Mammary epithelial cell (primary cell): ENCODE data around the gene BBOX1.

Source experiments
- CTCF ChIP-seq, 2 donors: IDR thresholded peaks in 1 of 2; conservative IDR thresholded peaks in 1 of 2; 2 replicates each; pipeline ENCODE4 v1.5.1; 2011 to 2012; ENCODE audit warnings: inconsistent platforms in 2 of 2, low read length in 2 of 2, mild to moderate bottlenecking in 2 of 2, control low read depth in 1 of 2, low read depth in 1 of 2; ENCODE audit not compliant: insufficient read depth in 1 of 2; ENCODE audit errors: extremely low read depth in 1 of 2
- EZH2 ChIP-seq: IDR thresholded peaks from 2 replicates; pipeline ENCODE4 v1.6.1; 2012; ENCODE audit warnings: low read length, inconsistent platforms, borderline replicate concordance

- no peak for TF ChIP-seq CTCF (conservative IDR thresholded peaks at IDR 0.05 in 1 of 2, IDR thresholded peaks at IDR 0.05 in 1 of 2; ENCODE audit: extremely low read depth in 1 of 2, insufficient read depth in 1 of 2, low read depth in 1 of 2, low read length in 2 of 2)
- TF ChIP-seq EZH2 = no peak
Observed at GRCh38 chr11:27025312-27025955, 15.2 kb upstream of the BBOX1 start.
